Mesenchymal stem cell (in vitro differentiated cells and primary cell): ENCODE measurements around the gene TOR2A.

ENCODE experiments used
- DNase-seq: peaks from one replicate; pipeline ENCODE4 v3.0.0-alpha.2; 2013
- H2AFZ ChIP-seq: one replicate; pipeline ENCODE4 v1.6.1; 2013; ENCODE audit warnings: low read depth, mild to moderate bottlenecking, control low read depth, inconsistent platforms, low read length, moderate library complexity
- H2AK5ac ChIP-seq: 2 replicates; pipeline ENCODE4 v1.6.1; 2013; ENCODE audit warnings: low read length, moderate library complexity, mild to moderate bottlenecking, inconsistent platforms; ENCODE audit not compliant: severe bottlenecking
- H2BK120ac ChIP-seq: one replicate; pipeline ENCODE4 v1.6.1; 2013; ENCODE audit warnings: low read depth, mild to moderate bottlenecking, inconsistent platforms, low read length, moderate library complexity
- H2BK12ac ChIP-seq, 2 experiments: one replicate each; pipeline ENCODE4 v1.6.1; 2013; ENCODE audit warnings: inconsistent platforms in 2 of 2, low read length in 2 of 2, mild to moderate bottlenecking in 2 of 2, moderate library complexity in 2 of 2, control low read depth in 1 of 2
- H2BK15ac ChIP-seq: one replicate; pipeline ENCODE4 v1.6.1; 2013; ENCODE audit warnings: mild to moderate bottlenecking, low read depth, inconsistent platforms; ENCODE audit not compliant: poor library complexity, severe bottlenecking
- H2BK5ac ChIP-seq: 2 replicates; pipeline ENCODE4 v1.6.1; 2013; ENCODE audit warnings: low read depth, mild to moderate bottlenecking, low read length, control low read depth, inconsistent platforms; ENCODE audit not compliant: poor library complexity, severe bottlenecking
- H3K14ac ChIP-seq, 2 experiments: one replicate each; pipeline ENCODE4 v1.6.1; 2013; ENCODE audit warnings: inconsistent platforms in 2 of 2, low read length in 2 of 2, control low read depth in 1 of 2, mild to moderate bottlenecking in 1 of 2, moderate library complexity in 1 of 2
- H3K18ac ChIP-seq, 2 experiments: one replicate each; pipeline ENCODE4 v1.6.1; 2013; ENCODE audit warnings: inconsistent platforms in 2 of 2, low read length in 2 of 2, control low read depth in 1 of 2, low read depth in 1 of 2, mild to moderate bottlenecking in 1 of 2
- H3K23ac ChIP-seq, 2 experiments: one replicate each; pipeline ENCODE4 v1.6.1; 2013; ENCODE audit warnings: inconsistent platforms in 2 of 2, low read length in 2 of 2, mild to moderate bottlenecking in 2 of 2, moderate library complexity in 2 of 2, control low read depth in 1 of 2
- H3K27ac ChIP-seq: 2 replicates; pipeline ENCODE4 v1.5.1; 2013; ENCODE audit warnings: mild to moderate bottlenecking, moderate library complexity, low read length, control low read depth, inconsistent platforms; ENCODE audit not compliant: poor library complexity, severe bottlenecking
- H3K27me3 ChIP-seq, 2 experiments: 2 replicates each; pipeline versions ENCODE4 v1.6.1 to v1.7.0; 2013; ENCODE audit warnings: low read length in 2 of 2, mild to moderate bottlenecking in 2 of 2, moderate library complexity in 2 of 2, control low read depth in 1 of 2, inconsistent platforms in 1 of 2; ENCODE audit not compliant: control insufficient read depth in 1 of 2, insufficient read depth in 1 of 2
- H3K36me3 ChIP-seq, 2 experiments: 2 replicates each; pipeline versions ENCODE4 v1.6.1 to v1.7.0; 2013; ENCODE audit warnings: low read length in 2 of 2, control low read depth in 1 of 2, inconsistent platforms in 1 of 2, low read depth in 1 of 2, mild to moderate bottlenecking in 1 of 2; ENCODE audit not compliant: insufficient read depth in 2 of 2, control insufficient read depth in 1 of 2
- H3K4ac ChIP-seq, 2 experiments: one replicate each; pipeline ENCODE4 v1.6.1; 2013; ENCODE audit warnings: inconsistent platforms in 2 of 2, low read length in 2 of 2, mild to moderate bottlenecking in 2 of 2, moderate library complexity in 2 of 2, control low read depth in 1 of 2, low read depth in 1 of 2
- H3K4me1 ChIP-seq: 2 replicates; pipeline ENCODE4 v1.6.1; 2013; ENCODE audit warnings: low read depth, low read length, control low read depth; ENCODE audit not compliant: control insufficient read depth, insufficient read depth
- H3K4me2 ChIP-seq: 2 replicates; pipeline ENCODE4 v1.6.1; 2013; ENCODE audit warnings: low read length, mild to moderate bottlenecking, inconsistent platforms; ENCODE audit not compliant: poor library complexity, severe bottlenecking
- H3K4me3 ChIP-seq, 2 experiments: 2 replicates each; pipeline versions ENCODE4 v1.5.1 to v1.7.0; 2013; ENCODE audit warnings: low read length in 2 of 2, mild to moderate bottlenecking in 2 of 2, control low read depth in 1 of 2, low read depth in 1 of 2; ENCODE audit not compliant: insufficient read depth in 1 of 2
- H3K79me1 ChIP-seq: replicated peaks from 2 replicates; pipeline ENCODE4 v1.6.1; 2013; ENCODE audit warnings: mild to moderate bottlenecking, control low read depth, low read length, inconsistent platforms; ENCODE audit not compliant: poor library complexity, severe bottlenecking
- H3K9ac ChIP-seq: 2 replicates; pipeline ENCODE4 v1.7.0; 2013; ENCODE audit warnings: mild to moderate bottlenecking, low read length, moderate library complexity
- H3K9me3 ChIP-seq: 2 replicates; pipeline ENCODE4 v1.7.0; 2013; ENCODE audit warnings: mild to moderate bottlenecking, low read length; ENCODE audit not compliant: control insufficient read depth
- H4K8ac ChIP-seq: one replicate; pipeline ENCODE4 v1.6.1; 2013; ENCODE audit warnings: inconsistent platforms, mild to moderate bottlenecking, low read length, moderate library complexity
- H4K91ac ChIP-seq: one replicate; pipeline ENCODE4 v1.6.1; 2013; ENCODE audit warnings: mild to moderate bottlenecking, low read length, inconsistent platforms
- WGBS: methylation state at CpG from one replicate; pipeline ENCODE4 v1.1.7; 2013; ENCODE audit warnings: mixed read lengths; 5-methylcytosine and 5-hydroxymethylcytosine counted together

The TOR2A gene

GRCh38 chr9:127711226-127711701, 23.8 kb downstream of the TOR2A start:
- peaks cover 20% of the 10 kb centered on the region for H3K79me1 ChIP-seq
- no peak overlapping the region for H3K23ac ChIP-seq
- H4K8ac ChIP-seq: no peak overlapping the region
- peak overlapping the region; percentile 24 for H3K27ac ChIP-seq
- H2BK12ac ChIP-seq: no peak overlapping the region
- WGBS: 78% methylated on average over 9 of the region's 9 CpGs
- peaks cover 0 to 4% of the 10 kb centered on the region in 2 experiments for H3K27me3 ChIP-seq
- H2BK5ac ChIP-seq: no peak overlapping the region
- no peak overlapping the region for H4K91ac ChIP-seq
- H3K14ac ChIP-seq: no peak overlapping the region
- no peak overlapping the region for H2BK120ac ChIP-seq
- H3K9me3 ChIP-seq: no peaks in the 10 kb centered on the region
- no peak overlapping the region for H3K9ac ChIP-seq
- no peak for DNase-seq
- peak overlapping the region; percentile 7 for H3K4me2 ChIP-seq
- no peak overlapping the region for H3K4ac ChIP-seq
- H3K36me3 ChIP-seq: peaks cover 0 to 18% of the 10 kb centered on the region in 2 experiments
- no peak overlapping the region for H3K4me3 ChIP-seq
- H2AFZ ChIP-seq: no peak overlapping the region
- no peak overlapping the region for H2AK5ac ChIP-seq
- H3K18ac ChIP-seq: no peak overlapping the region
- H3K4me1 ChIP-seq: peaks cover 49% of the 10 kb centered on the region
- no peak overlapping the region for H2BK15ac ChIP-seq

GRCh38 chr9:127710204-127710783, 24.8 kb downstream of the TOR2A start:
- Histone ChIP-seq H3K9me3 (no peaks in the 10 kb centered on the region), H3K18ac (no peak overlapping the region), H2BK5ac (no peak overlapping the region), H3K14ac (no peak overlapping the region), H3K23ac (no peak overlapping the region), H2BK12ac (no peak overlapping the region), H3K79me1 (peaks cover 20% of the 10 kb centered on the region), H3K4me2 (no peak overlapping the region), H3K36me3 (peaks cover 0 to 18% of the 10 kb centered on the region in 2 experiments), H2AFZ (no peak overlapping the region), H2BK120ac (no peak overlapping the region), H2BK15ac (no peak overlapping the region), H3K9ac (no peak overlapping the region), H4K8ac (no peak overlapping the region), H3K4ac (no peak overlapping the region), H2AK5ac (no peak overlapping the region), H3K27ac (no peak overlapping the region), H3K4me3 (no peak overlapping the region), H4K91ac (no peak overlapping the region), H3K4me1 (peaks cover 55% of the 10 kb centered on the region), H3K27me3 (peaks cover 0 to 4% of the 10 kb centered on the region in 2 experiments)
- no peak for DNase-seq
- 98% methylated on average over 10 of the region's 10 CpGs for WGBS

- WGBS: 94% methylated on average over 8 of the region's 8 CpGs
- H3K14ac ChIP-seq: peak overlapping the region in 1 of 2 experiments; percentile 19
- H3K23ac ChIP-seq: no peak overlapping the region
- H2BK5ac ChIP-seq: no peak overlapping the region
- H3K4me3 ChIP-seq: no peak overlapping the region
- no peaks in the 10 kb centered on the region for H3K9me3 ChIP-seq
- H4K91ac ChIP-seq: no peak overlapping the region
- H3K4ac ChIP-seq: no peak overlapping the region
- H3K36me3 ChIP-seq: peaks cover 0 to 17% of the 10 kb centered on the region in 2 experiments
- H2BK120ac ChIP-seq: no peak overlapping the region
- H2BK15ac ChIP-seq: no peak overlapping the region
- H2AFZ ChIP-seq: no peak overlapping the region
- H3K18ac ChIP-seq: no peak overlapping the region
- no peak overlapping the region for H2BK12ac ChIP-seq
- peaks cover 0 to 4% of the 10 kb centered on the region in 2 experiments for H3K27me3 ChIP-seq
- H2AK5ac ChIP-seq: no peak overlapping the region
- no peak overlapping the region for H4K8ac ChIP-seq
- H3K79me1 ChIP-seq: peaks cover 11% of the 10 kb centered on the region
- peaks cover 51% of the 10 kb centered on the region for H3K4me1 ChIP-seq
- no peak for DNase-seq
- no peak overlapping the region for H3K27ac ChIP-seq
- no peak overlapping the region for H3K9ac ChIP-seq
- no peak overlapping the region for H3K4me2 ChIP-seq
Observed at GRCh38 chr9:127708952-127709587, 26.0 kb downstream of the TOR2A start.

GRCh38 chr9:127707766-127708165, 27.3 kb downstream of the TOR2A start:
- Histone ChIP-seq H3K4me2 (no peak overlapping the region), H3K4ac (no peak overlapping the region), H2AK5ac (no peak overlapping the region), H3K79me1 (peaks cover 2% of the 10 kb centered on the region), H3K4me1 (peaks cover 45% of the 10 kb centered on the region), H2BK15ac (no peak overlapping the region), H3K27me3 (peaks cover 0 to 6% of the 10 kb centered on the region in 2 experiments), H3K27ac (no peak overlapping the region), H2AFZ (no peak overlapping the region), H3K9me3 (no peaks in the 10 kb centered on the region), H3K36me3 (peaks cover 0 to 14% of the 10 kb centered on the region in 2 experiments), H3K14ac (no peak overlapping the region), H2BK5ac (no peak overlapping the region), H3K9ac (no peak overlapping the region), H4K91ac (no peak overlapping the region), H3K4me3 (no peak overlapping the region), H3K18ac (no peak overlapping the region), H2BK120ac (no peak overlapping the region), H2BK12ac (no peak overlapping the region), H4K8ac (no peak overlapping the region), H3K23ac (no peak overlapping the region)
- WGBS: 66% methylated on average over 5 of the region's 5 CpGs
- DNase-seq: no peak
